Breast epithelium (tissue), 3 donors: Measurements from ENCODE around the gene METTL5.

Source experiments
- CTCF ChIP-seq, 3 donors: fragments of 450-650 bp; IDR thresholded peaks; one replicate each; pipeline ENCODE4 v1.5.1; 2016 to 2017; ENCODE audit warnings: antibody characterized with exemption in 3 of 3, mild to moderate bottlenecking in 3 of 3, moderate library complexity in 3 of 3
- POLR2AphosphoS5 ChIP-seq, 3 donors: sonication (generic); formaldehyde crosslinking; IDR thresholded peaks; one replicate each; pipeline ENCODE4 v1.6.1; 2017; ENCODE audit warnings: antibody characterized with exemption in 3 of 3

- TF ChIP-seq CTCF (IDR thresholded peaks at IDR 0.05) (no peak), POLR2AphosphoS5 (IDR thresholded peaks at IDR 0.05) (no peak)
Observed at GRCh38 chr2:169822785-169823392, 1.8 kb downstream of the METTL5 start.
